Measurements from ENCODE around the gene SLC24A3. TPM values are rescaled to one million over a fixed set of nuclear protein-coding genes. Genes with fewer than 3 reads are reported as not detected.

The SLC24A3 gene
- total RNA-seq, 1 donor from 2014 or later, result 33.5 TPM

GRCh38 chr20:19462491-19462890 is 250.0 kb downstream of the SLC24A3 start:
- DNase-seq, result no peak

- DNase-seq, result no peak
Measured at GRCh38 chr20:19463597-19463996, 251.2 kb downstream of the SLC24A3 start.

- DNase-seq, result no peak
Measured at GRCh38 chr20:19465536-19465935, 253.1 kb downstream of the SLC24A3 start.

GRCh38 chr20:19466206-19466928 is 253.9 kb downstream of the SLC24A3 start:
- DNase-seq, result peak; percentile 48

- DNase-seq, result no peak
Measured at GRCh38 chr20:19473216-19473921, 260.9 kb downstream of the SLC24A3 start.

- DNase-seq, result no peak
Measured at GRCh38 chr20:19473922-19474286, 261.5 kb downstream of the SLC24A3 start.

- DNase-seq, result no peak
Measured at GRCh38 chr20:19478320-19478895, 266.0 kb downstream of the SLC24A3 start.

GRCh38 chr20:19482726-19483125 is 270.3 kb downstream of the SLC24A3 start:
- DNase-seq, result no peak

GRCh38 chr20:19483309-19483708 is 270.9 kb downstream of the SLC24A3 start:
- DNase-seq, result no peak

- no peak for DNase-seq
Measured at GRCh38 chr20:19486446-19486845, 274.0 kb downstream of the SLC24A3 start.

GRCh38 chr20:19487420-19487819 is 275.0 kb downstream of the SLC24A3 start:
- no peak for DNase-seq

- DNase-seq, result no peak
Measured at GRCh38 chr20:19491241-19491640, 278.8 kb downstream of the SLC24A3 start.

- DNase-seq, result no peak
Measured at GRCh38 chr20:19492116-19492515, 279.7 kb downstream of the SLC24A3 start.

- no peak for DNase-seq
Measured at GRCh38 chr20:19492687-19493336, 280.4 kb downstream of the SLC24A3 start.

- DNase-seq, result no peak
Measured at GRCh38 chr20:19493794-19494495, 281.5 kb downstream of the SLC24A3 start.

GRCh38 chr20:19495905-19496703 is 283.7 kb downstream of the SLC24A3 start:
- no peak for DNase-seq

- no peak for DNase-seq
Measured at GRCh38 chr20:19497064-19497463, 284.6 kb downstream of the SLC24A3 start.

- peak; percentile 56 for DNase-seq
Measured at GRCh38 chr20:19498756-19499155, 286.3 kb downstream of the SLC24A3 start.

GRCh38 chr20:19501476-19502115 is 289.2 kb downstream of the SLC24A3 start:
- DNase-seq, result peak; percentile 51

GRCh38 chr20:19502169-19502568 is 289.7 kb downstream of the SLC24A3 start:
- peak; percentile 90 for DNase-seq

- DNase-seq, result no peak
Measured at GRCh38 chr20:19504251-19504650, 291.8 kb downstream of the SLC24A3 start.

Measured in tongue (tissue), 2 donors.